ENCODE results near the gene MUC21.
A peak's percentile ranks its signal among the peaks of the same experiment; 100 is the strongest.

The MUC21 gene

DNA sequence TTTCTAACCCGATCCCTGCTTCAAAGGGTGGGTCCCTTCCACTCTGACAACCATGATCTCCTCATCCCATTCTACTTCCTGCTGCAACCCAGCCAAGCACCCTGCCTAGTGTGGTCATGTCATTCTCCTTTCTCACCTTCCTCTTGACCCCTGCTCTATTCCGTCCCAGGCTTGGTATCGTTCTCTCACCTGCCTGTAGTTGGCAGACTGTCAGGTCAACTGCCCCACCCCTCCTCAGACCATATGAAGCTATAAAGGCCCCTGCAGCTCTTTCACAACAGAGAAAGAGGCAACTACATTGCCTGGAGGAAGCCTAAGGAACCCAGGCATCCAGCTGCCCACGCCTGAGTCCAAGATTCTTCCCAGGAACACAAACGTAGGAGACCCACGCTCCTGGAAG, at the start of gene MUC21:
TSS of gene MUC21 (plus strand) at position 280 of the 400 bp plus-strand sequence. CDS start 241 bp downstream, outside the sequence.
- DNase-seq (ENCODE audit: low spot score): no peak

DNA sequence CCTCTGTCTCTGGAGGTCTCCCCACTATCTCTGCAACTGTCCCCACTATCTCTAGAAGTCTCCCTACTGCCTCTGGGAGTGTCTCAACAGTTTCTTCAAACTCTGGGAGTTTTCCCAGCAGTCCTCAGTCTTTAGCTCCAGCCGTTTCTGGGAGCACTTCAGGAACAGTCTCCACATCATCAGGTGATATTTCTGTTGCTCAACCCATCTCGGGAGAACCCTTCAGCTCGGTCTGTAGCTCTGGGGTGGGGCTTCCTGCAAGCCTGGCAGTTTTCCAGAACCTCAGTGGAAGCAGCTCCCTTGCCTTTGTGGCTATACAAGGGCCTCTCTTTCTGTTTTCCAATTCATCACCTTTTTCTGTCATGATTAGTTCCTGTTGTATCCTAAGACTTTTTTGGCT, 48.5 kb upstream of the MUC21 start:
- no peak for DNase-seq (ENCODE audit: low spot score)

DNA sequence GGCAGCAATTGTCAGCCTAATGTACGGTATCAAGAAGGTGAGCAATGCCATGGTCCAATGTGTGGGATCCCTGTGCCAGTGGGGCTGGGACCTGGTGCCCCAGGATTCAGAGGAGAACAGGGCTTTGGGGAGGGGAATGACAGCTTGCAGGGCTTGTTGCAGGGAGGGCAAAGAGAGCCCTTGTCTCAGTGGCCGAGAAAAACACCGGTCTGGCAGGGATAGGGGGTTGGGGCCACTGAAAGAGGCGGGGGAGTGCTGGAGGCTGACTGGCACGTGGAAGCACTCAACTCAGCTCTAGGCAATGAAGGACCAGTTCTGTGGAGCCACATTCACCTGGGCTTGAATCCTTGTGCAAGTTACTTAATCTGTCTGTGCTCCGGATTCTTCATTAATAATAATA, 46.3 kb upstream of the MUC21 start:
- DNase-seq (ENCODE audit: low spot score): no peak

DNA sequence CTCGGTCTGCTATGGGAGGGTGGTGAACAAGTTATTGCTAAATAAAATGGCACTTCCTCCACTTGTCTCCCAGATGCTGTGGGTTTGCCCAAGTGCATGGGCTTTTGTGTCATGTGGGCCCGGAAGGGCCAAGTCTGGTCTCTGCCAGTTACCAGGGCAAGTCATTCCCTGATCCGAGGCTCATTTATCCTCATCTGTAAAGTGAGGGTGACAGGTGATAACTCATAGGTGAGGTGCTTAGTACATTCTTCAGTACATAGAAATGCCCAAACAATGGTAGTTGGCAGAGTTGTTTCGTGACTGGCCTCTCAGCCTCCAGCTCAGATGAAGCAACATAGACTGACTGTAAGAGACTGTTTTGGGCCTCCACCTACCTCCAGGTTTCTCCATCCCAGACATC, 44.8 kb upstream of the MUC21 start:
- no peak for DNase-seq (ENCODE audit: low spot score)

DNA sequence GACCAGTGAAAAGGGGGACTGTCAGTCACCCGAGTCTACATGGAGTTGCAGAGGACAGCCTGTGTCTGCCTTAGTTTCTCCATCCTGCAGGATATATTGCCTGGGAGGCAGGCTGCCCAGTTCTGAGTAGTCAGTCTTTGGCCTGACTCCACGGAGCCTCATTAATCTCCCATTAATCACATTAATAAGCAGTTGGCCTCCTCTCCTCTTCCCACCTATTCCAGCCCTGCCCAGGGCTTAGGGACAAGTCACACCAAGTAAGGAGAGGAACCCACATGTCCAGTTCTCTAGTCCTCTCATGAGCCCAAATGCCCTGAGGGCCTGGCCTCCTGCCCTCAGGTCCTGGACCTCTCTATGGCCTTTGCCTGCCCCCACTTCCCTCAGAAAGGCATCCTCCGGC, 44.0 kb upstream of the MUC21 start:
- no peak for DNase-seq (ENCODE audit: low spot score)

DNA sequence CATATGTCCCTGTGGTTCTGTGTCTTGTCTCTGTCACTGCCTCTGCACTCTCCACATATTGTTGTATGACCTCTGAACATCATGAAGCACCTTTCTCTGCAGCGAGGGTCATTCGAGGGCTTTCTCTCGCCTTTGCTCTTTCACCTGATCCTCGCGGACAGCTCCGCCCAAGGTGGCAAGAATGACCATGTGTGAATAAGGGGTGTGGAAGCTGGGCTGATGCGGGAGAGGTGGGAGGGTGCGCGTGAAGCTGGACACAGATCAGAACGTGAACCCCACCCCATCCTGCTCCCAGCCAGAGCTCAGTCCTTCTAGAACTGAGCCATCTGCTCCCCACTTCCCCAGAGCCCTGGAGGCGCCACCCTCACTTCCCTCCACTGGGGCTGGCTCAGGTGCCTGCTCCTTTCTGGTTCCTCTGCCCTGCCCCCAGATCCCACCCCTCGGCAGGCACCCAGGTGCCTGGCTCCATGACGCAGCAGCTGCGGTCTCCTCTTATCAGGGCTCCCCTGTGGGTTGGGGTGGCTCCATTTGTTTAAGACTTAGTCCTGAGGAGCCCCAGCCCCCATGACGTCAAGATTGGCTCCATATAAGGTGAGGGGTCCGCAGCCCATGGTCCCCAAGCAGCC, 43.0 kb upstream of the MUC21 start, which contains the start of gene MUCL3:
TSS of gene MUCL3 (plus strand) at position 613 of the 626 bp plus-strand sequence. CDS start 27 bp downstream, outside the sequence.
- no peak for DNase-seq (ENCODE audit: low spot score)

DNA sequence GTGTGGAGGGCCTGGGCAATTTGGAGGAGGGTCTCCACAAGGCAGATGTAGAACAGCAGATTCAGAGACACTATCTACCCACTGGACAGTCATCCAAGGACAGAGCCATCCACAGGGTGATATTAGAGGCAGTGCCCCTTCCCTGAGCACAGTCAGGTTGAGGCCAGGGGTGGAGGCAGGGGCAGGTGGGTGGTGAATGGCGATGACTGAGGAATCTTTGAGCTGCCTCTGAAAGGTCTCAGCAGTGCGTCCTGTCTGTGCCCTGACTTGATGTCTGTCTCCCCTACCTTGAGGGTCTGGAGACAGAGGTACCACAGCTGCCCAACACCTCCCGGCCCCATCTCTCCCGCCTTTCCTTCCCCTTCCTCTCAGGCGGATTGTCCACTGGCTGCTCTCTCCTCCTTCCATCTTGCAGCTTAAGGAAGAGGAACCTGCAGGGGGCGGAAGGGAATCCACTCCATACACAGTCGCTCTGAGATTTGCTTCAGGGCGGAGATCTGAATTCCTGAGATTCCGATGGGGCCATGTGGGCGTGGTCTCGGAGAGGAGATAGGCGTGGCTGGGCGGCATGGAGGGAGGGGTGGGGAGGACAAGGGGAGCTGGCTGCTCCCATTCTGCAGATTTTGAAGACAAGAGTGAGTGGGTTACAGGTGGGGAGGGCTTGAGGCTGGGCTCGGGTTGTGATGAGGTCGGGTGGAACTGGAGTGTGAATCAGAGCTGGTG, 41.0 kb upstream of the MUC21 start:
- no peak for DNase-seq (ENCODE audit: low spot score)

DNA sequence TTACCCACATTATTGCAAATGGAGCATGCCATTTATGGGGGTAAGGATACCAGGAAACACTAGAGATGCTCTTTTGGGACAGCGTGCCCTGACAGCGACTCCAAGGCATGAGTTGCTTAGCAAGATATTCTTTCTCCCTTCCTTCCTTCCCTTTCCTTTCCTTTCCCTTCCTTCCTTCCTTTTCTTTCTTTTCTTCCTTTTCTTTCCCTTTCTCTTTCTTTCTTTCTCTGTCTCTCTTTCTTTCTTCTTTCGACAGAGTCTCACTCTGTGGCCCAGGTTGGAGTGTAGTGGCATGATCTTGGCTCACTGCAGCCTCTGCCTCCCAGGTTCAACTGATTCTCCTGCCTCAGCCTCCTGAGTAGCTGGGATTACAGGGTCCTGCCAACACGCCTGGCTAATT, 39.5 kb upstream of the MUC21 start:
- no peak for DNase-seq (ENCODE audit: low spot score)

DNA sequence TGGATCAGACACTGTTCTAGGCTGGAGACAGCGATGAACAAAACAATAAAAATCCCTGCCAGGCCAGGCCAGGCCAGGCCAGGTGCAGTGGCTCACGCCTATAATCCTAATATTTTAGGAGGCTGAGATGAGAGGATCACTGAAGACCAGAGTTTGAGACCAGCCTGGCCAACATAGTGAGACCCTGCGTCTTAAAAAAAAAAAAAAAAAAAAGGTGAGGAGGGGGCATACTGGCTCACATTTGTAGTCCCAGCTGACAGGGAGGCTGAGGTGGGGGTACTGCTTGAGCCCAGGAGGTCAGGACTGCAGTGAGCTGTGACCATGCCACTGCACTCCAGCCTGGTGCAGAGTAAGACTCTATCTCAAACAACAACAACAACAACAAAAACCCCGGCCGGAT, 38.2 kb upstream of the MUC21 start:
- DNase-seq (ENCODE audit: low spot score): no peak

DNA sequence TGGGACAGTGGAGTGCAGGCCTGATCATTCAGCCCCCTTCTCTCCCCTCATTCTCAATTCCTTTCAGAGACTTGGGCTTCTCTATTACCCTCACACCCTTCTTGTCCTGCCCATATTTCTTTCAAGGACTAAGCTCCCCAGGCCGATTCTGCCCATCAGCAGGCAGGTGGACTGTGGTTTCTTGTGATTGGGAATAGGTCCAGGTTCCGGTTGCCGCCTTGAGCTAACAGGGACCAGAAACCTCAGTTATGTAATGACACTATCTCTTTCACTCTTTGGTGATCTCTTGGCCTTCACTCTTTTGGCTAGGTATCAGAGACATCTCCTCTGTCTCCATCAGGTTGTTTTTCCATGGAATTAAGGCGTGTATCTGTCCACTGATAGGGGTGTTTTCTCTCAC, 36.3 kb upstream of the MUC21 start:
- DNase-seq (ENCODE audit: low spot score): no peak

DNA sequence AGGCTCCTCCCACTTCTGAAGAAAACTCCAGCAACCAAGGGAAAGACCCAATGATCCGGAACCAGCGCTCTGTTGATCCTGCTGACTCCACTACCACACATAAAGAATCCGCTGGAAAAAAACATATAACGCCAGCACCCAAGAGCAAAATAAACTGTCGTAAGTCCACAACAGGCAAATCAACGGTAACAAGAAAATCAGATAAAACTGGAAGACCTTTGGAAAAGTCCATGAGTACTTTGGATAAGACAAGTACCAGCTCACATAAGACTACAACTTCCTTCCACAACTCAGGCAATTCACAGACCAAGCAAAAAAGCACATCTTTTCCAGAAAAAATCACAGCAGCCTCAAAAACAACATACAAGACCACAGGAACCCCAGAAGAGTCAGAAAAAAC, 34.7 kb upstream of the MUC21 start:
- DNase-seq (ENCODE audit: low spot score): no peak

DNA sequence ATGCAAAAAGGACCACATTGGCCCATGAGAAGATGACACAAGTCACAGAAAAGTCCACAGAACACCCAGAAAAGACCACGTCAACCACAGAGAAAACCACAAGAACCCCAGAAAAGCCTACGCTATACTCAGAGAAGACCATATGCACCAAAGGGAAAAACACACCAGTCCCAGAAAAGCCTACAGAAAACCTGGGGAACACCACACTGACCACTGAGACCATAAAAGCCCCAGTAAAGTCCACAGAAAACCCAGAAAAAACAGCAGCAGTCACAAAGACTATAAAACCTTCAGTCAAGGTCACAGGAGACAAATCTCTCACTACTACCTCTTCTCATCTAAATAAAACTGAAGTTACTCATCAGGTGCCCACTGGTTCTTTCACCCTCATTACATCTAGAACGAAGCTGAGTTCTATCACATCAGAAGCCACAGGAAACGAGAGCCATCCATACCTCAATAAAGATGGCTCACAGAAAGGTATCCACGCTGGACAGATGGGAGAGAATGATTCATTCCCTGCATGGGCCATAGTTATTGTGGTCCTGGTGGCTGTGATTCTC, 31.5 kb upstream of the MUC21 start:
- no peak for DNase-seq (ENCODE audit: low spot score)

DNA sequence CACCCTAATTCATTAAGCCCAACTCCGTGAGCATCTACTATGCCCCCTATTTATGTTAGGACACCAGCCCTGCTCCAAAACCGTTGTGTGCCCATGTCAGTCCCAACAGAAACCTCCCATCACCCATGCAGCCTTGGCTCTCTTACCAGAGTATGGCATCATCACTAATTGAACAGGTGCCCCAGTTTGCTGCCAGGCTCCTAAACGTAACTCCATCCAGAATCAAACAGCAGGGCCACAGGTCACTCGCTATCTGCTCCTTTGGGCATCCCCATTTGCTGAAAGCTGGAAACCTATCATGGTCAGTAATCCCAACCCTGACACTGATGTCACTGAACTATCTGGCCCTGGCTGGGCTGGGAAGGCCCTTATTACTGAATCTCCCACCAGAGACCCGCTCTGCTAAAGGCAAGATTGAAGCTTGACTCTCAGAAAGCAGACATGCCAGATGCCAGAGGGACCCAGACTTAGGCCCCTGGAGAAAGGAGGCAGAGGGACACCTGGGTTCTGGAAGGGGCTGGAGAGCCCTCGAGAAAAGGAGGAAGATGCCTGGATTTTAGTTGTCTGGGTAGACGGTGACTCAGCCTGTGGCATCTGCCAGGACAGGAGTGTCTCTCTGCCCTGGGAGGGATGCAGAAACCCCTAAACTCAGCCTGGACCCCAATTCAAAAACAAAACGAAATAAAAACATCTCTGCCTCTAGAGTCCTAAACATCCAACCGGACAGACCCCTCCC, 28.7 kb upstream of the MUC21 start:
- DNase-seq (ENCODE audit: low spot score): no peak

DNA sequence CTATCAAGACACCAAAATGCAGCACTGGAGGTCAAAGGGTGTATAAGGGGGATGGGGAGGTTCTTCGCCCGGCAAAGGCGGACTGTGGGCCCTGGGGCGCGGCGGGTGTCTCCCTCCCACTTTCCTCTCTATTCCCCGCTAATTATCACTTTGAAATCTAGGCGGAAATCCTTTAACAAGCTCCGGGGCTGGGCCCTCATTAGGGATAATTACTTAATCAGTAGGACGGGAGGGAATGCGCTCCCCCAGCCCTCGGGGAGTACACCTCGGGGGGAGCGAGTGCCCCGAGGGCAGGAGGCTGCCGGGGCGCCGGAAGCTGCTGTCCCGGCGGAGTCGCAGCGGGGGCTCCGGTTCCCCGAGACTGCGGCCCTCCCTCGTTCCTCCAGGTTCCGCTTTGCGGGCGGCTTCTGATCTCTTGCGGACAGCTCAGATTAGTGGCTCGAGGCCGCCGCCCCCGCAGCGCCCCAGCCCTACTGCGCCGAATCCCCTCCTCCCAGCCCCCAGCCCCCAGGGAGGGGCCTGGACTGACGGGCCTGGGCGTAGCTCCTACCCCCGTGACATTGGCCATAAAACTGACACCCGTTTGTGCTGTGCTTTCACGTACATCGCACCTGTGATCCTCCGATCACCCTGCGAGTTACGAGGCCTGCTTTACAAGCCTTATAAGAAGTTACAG, 28.0 kb upstream of the MUC21 start:
- peak; percentile 53 for DNase-seq (ENCODE audit: low spot score)

DNA sequence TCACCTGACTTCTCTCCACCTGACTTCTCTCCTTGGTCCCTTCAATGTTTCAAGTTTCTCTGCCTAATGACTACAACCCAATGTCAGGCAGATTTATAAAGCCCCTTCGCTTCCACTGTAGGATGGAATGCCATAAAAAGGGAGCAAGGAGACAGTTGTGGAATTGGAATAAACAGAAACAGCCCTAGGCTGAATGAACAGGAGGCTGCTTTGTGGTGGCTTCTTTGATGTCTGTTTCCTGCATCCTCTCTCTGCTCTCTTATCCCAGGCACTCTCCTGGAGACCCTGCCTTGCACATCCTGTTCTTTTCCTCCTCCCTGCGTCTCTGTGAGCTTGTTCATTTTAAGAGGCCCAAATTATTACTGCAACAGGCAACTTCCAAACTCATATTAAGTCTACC, 25.8 kb upstream of the MUC21 start:
- no peak for DNase-seq (ENCODE audit: low spot score)

DNA sequence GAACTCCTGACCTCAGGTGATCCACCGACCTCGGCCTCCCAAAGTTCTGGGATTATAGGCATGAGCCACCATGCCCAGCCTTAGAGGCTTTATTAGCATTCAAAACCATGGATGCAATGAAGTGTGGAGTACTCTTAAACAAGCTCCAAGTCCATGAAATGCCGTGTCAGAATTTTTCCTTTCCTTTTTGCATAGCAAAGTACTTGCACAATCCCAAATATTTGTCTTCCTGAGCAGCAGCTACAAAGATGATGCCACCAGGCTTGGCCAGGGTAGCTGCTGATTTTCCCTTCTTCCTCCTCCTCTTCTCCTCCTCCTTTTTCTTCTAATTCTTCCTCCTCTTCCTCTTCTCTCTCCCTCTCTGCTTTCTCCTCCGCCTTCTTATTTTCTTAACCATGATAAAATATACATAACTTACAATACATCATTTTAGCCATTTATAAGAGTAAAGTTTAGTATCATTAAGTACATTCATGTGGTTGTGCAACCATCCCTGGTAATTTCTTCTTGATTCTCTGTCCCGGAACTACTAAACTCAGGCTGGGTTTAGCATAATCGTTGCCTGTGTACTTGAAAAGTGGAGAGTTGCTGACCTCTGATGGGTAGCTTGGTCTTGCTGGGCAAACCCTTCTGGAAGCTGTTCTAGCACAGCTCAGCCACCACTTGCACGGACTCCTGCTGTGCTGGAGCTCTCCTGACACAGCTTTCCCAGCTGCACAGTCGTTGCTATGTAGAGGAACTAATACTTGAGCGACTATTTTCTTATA, 22.4 kb upstream of the MUC21 start:
- DNase-seq (ENCODE audit: low spot score): no peak

DNA sequence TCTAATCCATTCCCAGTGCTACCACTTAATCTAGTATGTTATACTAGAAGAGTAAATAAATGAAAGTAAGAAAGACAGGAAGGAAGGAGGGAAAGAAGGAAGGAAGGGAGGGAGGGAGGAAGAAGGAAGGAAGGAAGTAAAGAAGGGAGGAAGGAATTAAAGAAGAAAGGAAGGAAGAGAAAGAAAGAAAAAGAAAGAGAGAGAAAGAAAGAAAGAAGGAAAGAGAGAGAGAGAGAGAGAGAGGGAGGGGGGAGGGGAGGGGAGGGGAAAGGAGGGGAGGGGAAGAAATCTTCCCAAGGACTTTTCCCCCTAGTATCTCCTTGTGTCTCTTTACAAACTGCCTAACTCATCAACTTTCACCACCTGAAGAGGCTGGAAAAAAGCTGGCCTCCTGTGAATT, 20.8 kb upstream of the MUC21 start:
- no peak for DNase-seq (ENCODE audit: low spot score)

DNA sequence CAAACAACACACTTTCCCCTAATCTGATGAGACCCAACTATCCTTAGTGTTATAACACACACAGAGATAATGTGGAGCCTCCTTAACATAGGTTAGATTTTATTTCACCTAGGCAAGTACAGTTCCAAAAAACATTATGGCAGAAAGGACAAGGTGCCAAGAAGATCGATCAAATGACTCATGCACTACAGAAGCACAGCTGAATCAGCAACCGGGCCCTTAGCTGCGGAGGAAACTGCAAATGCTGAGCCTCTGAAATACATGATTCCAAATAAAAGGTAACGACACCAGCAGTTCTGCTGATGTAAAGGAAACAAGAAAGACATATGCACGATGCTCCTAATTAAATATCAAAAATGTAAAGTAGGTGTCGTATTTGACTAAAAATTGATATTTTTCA, 19.9 kb upstream of the MUC21 start:
- no peak for DNase-seq (ENCODE audit: low spot score)

DNA sequence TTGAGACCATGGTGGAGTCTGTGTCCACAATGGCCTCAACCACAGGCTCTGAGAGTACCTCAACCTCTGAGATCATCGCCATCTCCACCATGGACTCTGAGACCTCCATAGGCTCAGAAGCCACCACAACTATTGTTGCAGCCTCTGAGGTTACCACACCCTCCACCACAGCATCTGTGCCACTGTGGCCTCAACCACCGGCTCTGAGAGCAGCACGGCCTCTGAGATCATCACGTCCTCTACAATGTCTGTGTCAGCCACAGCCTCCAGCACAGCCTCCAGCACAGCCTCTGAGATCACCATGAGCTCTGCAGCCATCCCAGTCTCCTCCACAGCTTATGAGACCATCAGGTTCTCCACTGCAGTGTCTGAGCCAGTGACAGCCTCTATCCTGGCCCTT, 19.4 kb upstream of the MUC21 start:
- DNase-seq (ENCODE audit: low spot score): no peak

DNA sequence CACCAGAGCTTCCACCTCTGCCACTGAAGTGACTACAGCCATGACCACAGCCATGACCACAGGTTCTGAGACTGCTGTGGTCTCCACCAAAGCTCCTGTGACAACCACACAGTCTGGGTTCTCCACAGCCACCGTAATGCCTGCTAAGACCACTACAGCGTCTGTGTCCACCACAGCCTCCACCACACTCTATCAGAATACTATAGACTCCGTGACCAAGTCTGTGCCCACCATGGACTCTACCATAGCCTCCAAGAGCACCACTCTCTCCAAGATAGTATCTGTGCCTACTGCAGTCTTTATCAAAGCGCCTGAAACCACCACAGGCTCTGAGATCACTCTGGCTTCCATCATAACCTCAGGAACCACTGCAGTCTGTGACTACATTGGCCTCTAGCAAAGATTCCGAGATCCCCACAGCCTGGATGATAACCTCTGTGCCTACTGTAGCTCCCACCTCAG, 18.3 kb upstream of the MUC21 start:
- DNase-seq (ENCODE audit: low spot score): no peak

DNA sequence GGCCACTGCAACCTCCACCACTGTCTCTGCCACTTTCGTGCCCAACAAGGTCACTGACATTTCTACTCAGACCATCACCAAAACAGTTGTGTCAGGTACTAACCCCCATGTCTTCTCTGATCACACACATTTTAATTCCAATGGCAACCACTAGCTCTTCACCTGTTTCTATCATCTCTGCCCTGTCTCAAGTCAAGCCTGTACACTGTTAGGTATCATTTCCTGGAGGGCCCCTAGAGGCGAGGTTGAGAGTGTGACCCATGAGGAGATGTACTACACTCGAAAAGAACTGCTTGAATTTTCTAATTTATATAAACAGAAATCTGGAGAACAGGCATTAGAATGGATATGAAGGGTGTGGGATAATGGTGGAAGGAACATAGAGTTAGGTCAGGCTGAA, 17.4 kb upstream of the MUC21 start:
- no peak for DNase-seq (ENCODE audit: low spot score)
